ENCODE results near the gene SPEF1.

GRCh38 chr20:3783511-3784195 is 2.4 kb upstream of the SPEF1 start:
- no peak for TF ChIP-seq ATF3 (IDR thresholded peaks at IDR 0.05; ENCODE audit: borderline replicate concordance, extremely low read depth, low read depth, low read length)
- no peak for TF ChIP-seq CREB1 (IDR thresholded peaks at IDR 0.05; ENCODE audit: low read depth)
- no peak for TF ChIP-seq SMARCA5 (IDR thresholded peaks at IDR 0.05)
- no peak for TF ChIP-seq POLR2AphosphoS5 (IDR thresholded peaks at IDR 0.05; ENCODE audit: low read length)
- TF ChIP-seq SRF (IDR thresholded peaks at IDR 0.05; ENCODE audit: low read depth in 2 of 2, low read length in 2 of 2), result no peak
- TF ChIP-seq CTCF (IDR thresholded peaks at IDR 0.05 in 2 of 3, conservative IDR thresholded peaks at IDR 0.05 in 1 of 3; ENCODE audit: control insufficient read depth in 2 of 3, extremely low read depth in 1 of 3, insufficient read depth in 1 of 3, low read depth in 3 of 3, low read length in 3 of 3), result no peak
- no peak for TF ChIP-seq POLR2AphosphoS2 (IDR thresholded peaks at IDR 0.05; ENCODE audit: low read depth, low read length)
- TF ChIP-seq RAD51 (IDR thresholded peaks at IDR 0.05), result no peak
- no peak for TF ChIP-seq USF1 (IDR thresholded peaks at IDR 0.05; ENCODE audit: borderline replicate concordance, extremely low read length, insufficient read depth, low read depth, low read length)
- TF ChIP-seq RELA (IDR thresholded peaks at IDR 0.05; ENCODE audit: borderline replicate concordance, partially characterized antibody), result no peak
- no peak for TF ChIP-seq MAX (IDR thresholded peaks at IDR 0.05; ENCODE audit: low read depth, low read length)
- TF ChIP-seq BHLHE40 (IDR thresholded peaks at IDR 0.05; ENCODE audit: borderline replicate concordance in 1 of 2, low read depth in 2 of 2, low read length in 1 of 2), result no peak
- no peak for TF ChIP-seq FOXK2 (IDR thresholded peaks at IDR 0.05)
